DMS79 treated with DMSO at 0.1 percent for 48 hours (cell line): ENCODE data around the gene ARPP21.
"Not testable (repeated sequence)": the region's sequence is repeated elsewhere in the genome, so short reads cannot be mapped to it uniquely, and the experiment has no call there.

Experiments
- DNase-seq: peaks from one replicate; lab custom pipeline; 2025; lab: John Stamatoyannopoulos, UW

The ARPP21 gene

GRCh38 chr3:35780800-35781199, 141.5 kb downstream of the ARPP21 start:
- no peak for DNase-seq

GRCh38 chr3:35781558-35781957, 142.2 kb downstream of the ARPP21 start:
- DNase-seq: no peak

GRCh38 chr3:35782355-35782754, 143.0 kb downstream of the ARPP21 start:
- no peak for DNase-seq

- no peak for DNase-seq
Observed at GRCh38 chr3:35784169-35784568, 144.8 kb downstream of the ARPP21 start.

- DNase-seq: no peak
Observed at GRCh38 chr3:35785234-35785888, 146.0 kb downstream of the ARPP21 start.

- no peak for DNase-seq
Observed at GRCh38 chr3:35787936-35788335, 148.6 kb downstream of the ARPP21 start.

GRCh38 chr3:35789042-35789831, 149.9 kb downstream of the ARPP21 start:
- no peak for DNase-seq

- no peak for DNase-seq
Observed at GRCh38 chr3:35790764-35791163, 151.4 kb downstream of the ARPP21 start.

GRCh38 chr3:35793667-35794066, 154.3 kb downstream of the ARPP21 start:
- DNase-seq: no peak

GRCh38 chr3:35800960-35801459, 161.7 kb downstream of the ARPP21 start:
- no peak for DNase-seq

GRCh38 chr3:35814531-35814930, 175.2 kb downstream of the ARPP21 start:
- no peak for DNase-seq

- not testable (repeated sequence) for DNase-seq
Observed at GRCh38 chr3:35815796-35816195, 176.5 kb downstream of the ARPP21 start.

- DNase-seq: no peak
Observed at GRCh38 chr3:35817216-35817615, 177.9 kb downstream of the ARPP21 start.

- no peak for DNase-seq
Observed at GRCh38 chr3:35832140-35832571, 192.8 kb downstream of the ARPP21 start.
